Adrenal gland (tissue), 5 donors: ENCODE data around the gene PRRC2B.

Experiments
- POLR2A ChIP-seq, 2 donors: fragments of 450-650 bp; IDR thresholded peaks; one replicate each; pipeline ENCODE4 v1.6.1; 2017; ENCODE audit warnings: antibody characterized with exemption in 2 of 2, mild to moderate bottlenecking in 2 of 2, moderate library complexity in 1 of 2
- TF ChIP-seq, protein P1 (sequence below), 6 experiments: fragments of 450-650 bp in 4 of 6; fragments of 200-600 bp in 2 of 6; sonication (generic) in 1 of 6; IDR thresholded peaks; 1 replicate in 5 of 6; 2 replicates in 1 of 6; pipeline versions ENCODE4 v1.5.1 to v1.8.0; 2016 to 2021; ENCODE audit warnings: antibody characterized with exemption in 6 of 6, mild to moderate bottlenecking in 2 of 6, moderate library complexity in 1 of 6
- donor health status: DM: no; HTN: no; CAD: no.

DNA sequence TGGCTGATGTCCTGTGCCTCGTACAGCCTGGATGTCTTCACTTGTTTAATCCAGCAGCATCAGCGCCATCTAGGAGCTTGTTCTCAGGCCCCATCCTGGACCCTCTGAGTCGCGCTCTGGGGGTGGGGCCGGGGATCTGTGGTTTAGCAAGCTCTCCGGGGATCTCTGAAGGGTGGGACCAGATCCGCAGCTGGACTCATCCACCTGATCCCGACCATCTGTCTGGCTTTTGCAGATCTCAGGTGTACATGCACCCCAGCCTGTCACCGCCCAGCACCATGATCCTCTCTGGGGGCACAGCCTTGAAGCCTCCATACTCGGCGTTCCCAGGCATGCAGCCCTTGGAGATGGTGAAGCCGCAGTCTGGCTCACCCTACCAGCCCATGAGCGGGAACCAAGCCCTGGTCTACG, 93.7 kb downstream of the PRRC2B start:
- TF ChIP-seq, protein P1, sequence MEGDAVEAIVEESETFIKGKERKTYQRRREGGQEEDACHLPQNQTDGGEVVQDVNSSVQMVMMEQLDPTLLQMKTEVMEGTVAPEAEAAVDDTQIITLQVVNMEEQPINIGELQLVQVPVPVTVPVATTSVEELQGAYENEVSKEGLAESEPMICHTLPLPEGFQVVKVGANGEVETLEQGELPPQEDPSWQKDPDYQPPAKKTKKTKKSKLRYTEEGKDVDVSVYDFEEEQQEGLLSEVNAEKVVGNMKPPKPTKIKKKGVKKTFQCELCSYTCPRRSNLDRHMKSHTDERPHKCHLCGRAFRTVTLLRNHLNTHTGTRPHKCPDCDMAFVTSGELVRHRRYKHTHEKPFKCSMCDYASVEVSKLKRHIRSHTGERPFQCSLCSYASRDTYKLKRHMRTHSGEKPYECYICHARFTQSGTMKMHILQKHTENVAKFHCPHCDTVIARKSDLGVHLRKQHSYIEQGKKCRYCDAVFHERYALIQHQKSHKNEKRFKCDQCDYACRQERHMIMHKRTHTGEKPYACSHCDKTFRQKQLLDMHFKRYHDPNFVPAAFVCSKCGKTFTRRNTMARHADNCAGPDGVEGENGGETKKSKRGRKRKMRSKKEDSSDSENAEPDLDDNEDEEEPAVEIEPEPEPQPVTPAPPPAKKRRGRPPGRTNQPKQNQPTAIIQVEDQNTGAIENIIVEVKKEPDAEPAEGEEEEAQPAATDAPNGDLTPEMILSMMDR (IDR thresholded peaks at IDR 0.05): no peak
- TF ChIP-seq POLR2A (IDR thresholded peaks at IDR 0.05): no peak
